GM12878 (cell line): ENCODE results near the gene RASAL2. TPM values are rescaled to one million over a fixed set of nuclear protein-coding genes. Genes with fewer than 3 reads are reported as not detected.
A peak's percentile ranks its signal among the peaks of the same experiment; 100 is the strongest.

Experiments used
- ATAC-seq: fragments of 200-7000 bp; cut with Tn5 transposase; 3 replicates; pipeline ENCODE4 v1.9.1; 2020; ENCODE audit warnings: mild to moderate bottlenecking, moderate library complexity
- BruUV-seq: library from RNA; stranded (reverse); fragments of 400-500 nt; replicated peaks from 2 replicates; lab custom pipeline; 2021; lab: Mats Ljungman, UMichigan
- CTCF ChIA-PET: fragments of 300-600 bp; sonication (Branson Sonifier 250); formaldehyde crosslinking; extraction: SDS; loops from one replicate; lab custom pipeline; 2021; ENCODE audit warnings: inconsistent platforms; lab: Yijun Ruan, JAX
- POLR2A ChIA-PET: fragments of 350-600 bp; formaldehyde crosslinking; extraction: SDS; loops from one replicate; lab custom pipeline; 2021; ENCODE audit warnings: inconsistent platforms; lab: Charles Lee
- RAD21 ChIA-PET: fragments of 300-600 bp; sonication (Branson Sonifier 250); formaldehyde crosslinking; loops from one replicate; lab custom pipeline; 2023; ENCODE audit warnings: antibody characterized with exemption; ENCODE audit not compliant: unreplicated experiment; lab: Charles Lee
- SMC1A ChIA-PET: fragments of 300-600 bp; sonication (Branson Sonifier 250); formaldehyde crosslinking; loops from one replicate; lab custom pipeline; 2023; ENCODE audit not compliant: unreplicated experiment, uncharacterized antibody; lab: Charles Lee
- DNase-seq: peaks from one replicate; pipeline ENCODE4 v3.0.0-alpha.2; 2011; ENCODE audit warnings: low read depth, low spot score
- FAIRE-seq: peaks from 3 replicates; lab custom pipeline; 2011; peaks lifted over from hg19 to GRCh38; lab: Jason Lieb, UNC
- H2AFZ ChIP-seq: 2 replicates; pipeline ENCODE4 v1.6.0; 2011; ENCODE audit warnings: low read depth, low read length, control low read depth; ENCODE audit not compliant: control insufficient read depth
- H3K27ac ChIP-seq: 2 replicates; pipeline ENCODE4 v1.5.1; 2011; ENCODE audit warnings: control low read depth; ENCODE audit not compliant: control insufficient read depth, insufficient read depth
- H3K27me3 ChIP-seq, 2 experiments: replicated peaks in 1 of 2; 2 replicates each; pipeline versions ENCODE4 v1.6.0 to v1.6.1; 2011; ENCODE audit warnings: low read length in 1 of 2; ENCODE audit not compliant: control insufficient read depth in 2 of 2, insufficient read depth in 2 of 2
- H3K36me3 ChIP-seq, 2 experiments: 2 replicates each; pipeline ENCODE4 v1.5.1; 2011; ENCODE audit warnings: low read length in 1 of 2; ENCODE audit not compliant: control insufficient read depth in 2 of 2, insufficient read depth in 2 of 2
- H3K4me1 ChIP-seq: 2 replicates; pipeline ENCODE4 v1.6.1; 2011; ENCODE audit warnings: mild to moderate bottlenecking, low read length, moderate library complexity, mixed read lengths; ENCODE audit not compliant: control insufficient read depth, insufficient read depth
- H3K4me2 ChIP-seq: 2 replicates; pipeline ENCODE4 v1.6.0; 2011; ENCODE audit warnings: control low read depth; ENCODE audit not compliant: control insufficient read depth, insufficient read depth
- H3K4me3 ChIP-seq: fragments of 200-600 bp; sonication (generic); 2 replicates; pipeline ENCODE4 v1.5.1; 2016
- H3K79me2 ChIP-seq: 2 replicates; pipeline ENCODE4 v1.6.0; 2011; ENCODE audit warnings: low read length; ENCODE audit not compliant: control insufficient read depth, insufficient read depth
- H3K9ac ChIP-seq: 2 replicates; pipeline ENCODE4 v1.8.0; 2011; ENCODE audit warnings: low read length, control low read depth, mixed read lengths; ENCODE audit not compliant: control insufficient read depth, insufficient read depth
- H3K9me3 ChIP-seq: replicated peaks from 3 replicates; pipeline ENCODE4 v1.5.1; 2011; ENCODE audit warnings: mild to moderate bottlenecking, low read length; ENCODE audit not compliant: control insufficient read depth, insufficient read depth
- H4K20me1 ChIP-seq: 2 replicates; pipeline ENCODE4 v1.6.0; 2011; ENCODE audit not compliant: control insufficient read depth, insufficient read depth
- CBFB ChIP-seq: IDR thresholded peaks from 2 replicates; pipeline ENCODE4 v1.6.1; 2016; ENCODE audit warnings: antibody characterized with exemption, low read depth
- JUND ChIP-seq: IDR thresholded peaks from 2 replicates; pipeline ENCODE4 v1.6.1; 2012; ENCODE audit warnings: low read depth, mild to moderate bottlenecking, low read length, improper control_type of control experiment, moderate library complexity
- MEF2B ChIP-seq: fragments of 450-650 bp; IDR thresholded peaks from 2 replicates; pipeline ENCODE4 v1.6.1; 2018; ENCODE audit warnings: mild to moderate bottlenecking, moderate library complexity; ENCODE audit not compliant: partially characterized antibody, poor library complexity, severe bottlenecking
- MTA2 ChIP-seq: fragments of 450-650 bp; IDR thresholded peaks from 2 replicates; pipeline ENCODE4 v1.6.1; 2016; ENCODE audit warnings: low read depth, mild to moderate bottlenecking, moderate library complexity
- MYB ChIP-seq: fragments of 150-350 bp; IDR thresholded peaks from 2 replicates; pipeline ENCODE4 v1.6.1; 2014; ENCODE audit warnings: mild to moderate bottlenecking, low read depth, low read length, borderline replicate concordance
- NR2C2 ChIP-seq: IDR thresholded peaks from 2 replicates; pipeline ENCODE4 v1.6.1; 2011; ENCODE audit warnings: borderline replicate concordance, low read depth; ENCODE audit not compliant: control insufficient read depth, insufficient read length
- PAX8 ChIP-seq: fragments of 450-650 bp; IDR thresholded peaks from 2 replicates; pipeline ENCODE4 v1.6.1; 2017; ENCODE audit warnings: mild to moderate bottlenecking, moderate library complexity
- POU2F2 ChIP-seq: IDR thresholded peaks from 3 replicates; pipeline ENCODE4 v1.6.1; 2011; ENCODE audit warnings: low read depth, mild to moderate bottlenecking, low read length, borderline replicate concordance
- RAD51 ChIP-seq: fragments of 450-650 bp; IDR thresholded peaks from 2 replicates; pipeline ENCODE4 v1.6.1; 2016; ENCODE audit warnings: moderate library complexity, mild to moderate bottlenecking, inconsistent platforms
- SUPT20H ChIP-seq: IDR thresholded peaks from 2 replicates; pipeline ENCODE4 v1.6.1; 2011; ENCODE audit warnings: low read depth, mild to moderate bottlenecking, low read length, moderate library complexity, borderline replicate concordance; ENCODE audit not compliant: control insufficient read depth
- SUZ12 ChIP-seq: fragments of 200-600 bp; sonication (generic); IDR thresholded peaks from one replicate; pipeline ENCODE4 v1.6.1; 2018; ENCODE audit warnings: antibody characterized with exemption, mild to moderate bottlenecking; ENCODE audit not compliant: unreplicated experiment
- WRNIP1 ChIP-seq: IDR thresholded peaks from 2 replicates; pipeline ENCODE4 v1.6.1; 2011; ENCODE audit warnings: low read depth, low read length, improper control_type of control experiment, borderline replicate concordance
- ZBED1 ChIP-seq: IDR thresholded peaks from 2 replicates; pipeline ENCODE4 v1.6.1; 2016; ENCODE audit warnings: borderline replicate concordance
- WGBS: methylation state at CpG from one replicate; pipeline ENCODE4 v1.1.6; 2016; ENCODE audit warnings: low lambda C conversion rate; ENCODE audit not compliant: insufficient replicate concordance, insufficient coverage; ENCODE audit errors: missing lambda C conversion rate; 5-methylcytosine and 5-hydroxymethylcytosine counted together
- in situ Hi-C: fragments of 300-500 bp; cut with MboI; formaldehyde crosslinking; loops from 9 replicates; pipeline ENCODE4 v1.14.3; 2018; ENCODE audit warnings: mixed read lengths
- intact Hi-C: fragments of 100-400 bp; cut with micrococcal nuclease; formaldehyde crosslinking; loops from one replicate; pipeline ENCODE4 v1.14.2; 2022; ENCODE audit not compliant: unreplicated experiment
- polyA plus RNA-seq, 11 experiments: library from polyadenylated mRNA; depleted of rRNA in 4 of 11; unstranded in 6 of 11; stranded (reverse) in 5 of 11; fragments of >200 nt; fragmentation: Nextera tagmentation in 4 of 11; fragmentation: Illumina TruSeq in 1 of 11; extraction: Ambion mirVana in 4 of 11; extraction: Trizol in 1 of 11; gene quantifications; 1 replicate in 1 of 11; 2 replicates in 10 of 11; pipeline versions ENCODE4 v1.2.1 to v1.2.3, GENCODE V29; 2011 to 2016; ENCODE audit warnings: inconsistent platforms in 2 of 11, missing spikeins in 2 of 11, low read depth in 1 of 11
- total RNA-seq, 4 experiments: library from RNA; depleted of rRNA in 3 of 4; stranded (reverse); fragments of >200 nt in 3 of 4; fragmentation: Illumina TruSeq in 1 of 4; extraction: Trizol in 1 of 4; gene quantifications; 2 replicates each; pipeline versions ENCODE4 v1.2.1 to v1.2.3, GENCODE V29; 2013 to 2021
- TF ChIP-seq, protein P1 (sequence below): IDR thresholded peaks from 2 replicates; pipeline ENCODE4 v1.6.1; 2012; ENCODE audit warnings: low read length, inconsistent platforms
- TF ChIP-seq, protein P2 (sequence below): fragments of 450-650 bp; IDR thresholded peaks from 2 replicates; pipeline ENCODE4 v1.6.1; 2017; ENCODE audit warnings: low read depth, mild to moderate bottlenecking, moderate library complexity

Gene RASAL2
- total and polyA plus RNA-seq, 10 of the 15 experiments (the other 5 are each of a cell fraction or from before 2014, with no cell fraction given) = 0.02 to 6.9 (median 0.17) TPM; not detected in 1

DNA sequence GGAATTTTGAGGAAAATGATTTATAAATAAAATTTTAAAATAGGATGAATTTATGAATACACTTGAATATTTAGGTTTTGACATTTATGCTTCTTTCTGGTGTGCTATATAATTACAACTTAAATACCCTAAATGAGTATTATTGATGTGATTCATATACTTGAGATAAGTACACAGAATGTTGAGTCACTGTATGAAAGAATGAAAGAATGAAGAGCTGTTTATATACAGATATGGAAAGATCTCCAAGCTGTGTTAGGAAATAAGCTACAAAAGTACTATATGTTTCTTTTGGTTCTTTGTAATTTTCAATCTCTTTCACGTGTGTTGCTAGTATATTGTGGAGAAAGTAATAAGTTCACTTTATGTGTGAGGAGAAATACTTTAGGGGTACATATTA lies 147.2 kb downstream of the RASAL2 start:
- Histone ChIP-seq H3K27ac (no peak overlapping the region), H3K4me1 (no peaks in the 10 kb centered on the region), H3K4me3 (no peak overlapping the region), H3K36me3 (no peaks in the 10 kb centered on the region), H3K79me2 (no peaks in the 10 kb centered on the region), H3K27me3 (no peaks in the 10 kb centered on the region), H4K20me1 (no peaks in the 10 kb centered on the region), H2AFZ (no peak overlapping the region), H3K9ac (no peak overlapping the region), H3K4me2 (no peak overlapping the region), H3K9me3 (no peaks in the 10 kb centered on the region)
- BruUV-seq = no TSS peak
- no peak for DNase-seq
- in situ Hi-C loops = no loop called here
- WGBS = 0% methylated on average over 1 of the region's 1 CpG
- ChIA-PET POLR2A (no interaction called here), SMC1A (interaction anchor here (0.5 kb wide), 1 partner anchor 680 kb away, joined by 3 read pairs; no protein-coding TSS in a partner anchor), CTCF (no interaction called here), RAD21 (interaction anchor here (0.8 kb wide), 1 partner anchor 8 kb away, joined by 3 read pairs; no protein-coding TSS in a partner anchor)
- ATAC-seq = no peak
- TF ChIP-seq RAD51 = no peak
- no peak for TF ChIP-seq ZBED1
- no peak for TF ChIP-seq MEF2B
- TF ChIP-seq PAX8 = no peak
- TF ChIP-seq NR2C2 = no peak
- TF ChIP-seq, protein P1, sequence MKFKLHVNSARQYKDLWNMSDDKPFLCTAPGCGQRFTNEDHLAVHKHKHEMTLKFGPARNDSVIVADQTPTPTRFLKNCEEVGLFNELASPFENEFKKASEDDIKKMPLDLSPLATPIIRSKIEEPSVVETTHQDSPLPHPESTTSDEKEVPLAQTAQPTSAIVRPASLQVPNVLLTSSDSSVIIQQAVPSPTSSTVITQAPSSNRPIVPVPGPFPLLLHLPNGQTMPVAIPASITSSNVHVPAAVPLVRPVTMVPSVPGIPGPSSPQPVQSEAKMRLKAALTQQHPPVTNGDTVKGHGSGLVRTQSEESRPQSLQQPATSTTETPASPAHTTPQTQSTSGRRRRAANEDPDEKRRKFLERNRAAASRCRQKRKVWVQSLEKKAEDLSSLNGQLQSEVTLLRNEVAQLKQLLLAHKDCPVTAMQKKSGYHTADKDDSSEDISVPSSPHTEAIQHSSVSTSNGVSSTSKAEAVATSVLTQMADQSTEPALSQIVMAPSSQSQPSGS = no peak
- intact Hi-C loops = no loop called here
- FAIRE-seq = no peak

DNA sequence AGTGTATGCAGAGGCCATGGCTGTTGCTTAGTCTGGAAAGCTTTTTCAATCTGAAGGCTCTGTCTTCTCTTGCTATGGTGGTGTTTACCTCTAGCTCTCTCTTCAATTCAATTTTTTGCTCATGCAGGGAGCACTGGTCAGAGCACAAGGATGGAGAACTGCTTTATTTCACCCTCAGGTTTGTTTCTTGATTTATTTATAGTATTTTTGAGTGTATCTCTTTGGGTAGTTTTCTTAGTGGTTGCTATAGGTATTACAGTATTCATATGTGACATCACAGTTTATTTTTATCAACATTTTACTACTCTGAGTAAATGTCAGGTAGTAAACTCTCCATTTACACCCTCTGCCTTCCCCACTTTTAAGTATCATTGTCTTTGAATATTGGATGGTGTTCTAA lies 147.9 kb downstream of the RASAL2 start:
- in situ Hi-C loops = no loop called here
- ChIA-PET CTCF (no interaction called here), SMC1A (interaction anchor here (0.5 kb wide), 1 partner anchor 679 kb away, joined by 3 read pairs; no protein-coding TSS in a partner anchor), RAD21 (interaction anchor here (0.8 kb wide), 1 partner anchor 9 kb away, joined by 3 read pairs; no protein-coding TSS in a partner anchor), POLR2A (no interaction called here)
- no TSS peak for BruUV-seq
- no peak for FAIRE-seq
- Histone ChIP-seq H3K27ac (no peak overlapping the region), H3K9me3 (no peaks in the 10 kb centered on the region), H3K79me2 (no peaks in the 10 kb centered on the region), H3K4me3 (no peak overlapping the region), H3K36me3 (no peaks in the 10 kb centered on the region), H3K27me3 (no peaks in the 10 kb centered on the region), H2AFZ (no peak overlapping the region), H3K4me2 (no peak overlapping the region), H3K9ac (no peak overlapping the region), H3K4me1 (no peaks in the 10 kb centered on the region), H4K20me1 (no peaks in the 10 kb centered on the region)
- no peak for DNase-seq
- peak; percentile 56 for ATAC-seq
- intact Hi-C loops = no loop called here
- TF ChIP-seq CBFB (no peak), JUND (no peak), MYB (no peak), SUZ12 (no peak), MTA2 (no peak), WRNIP1 (no peak), SUPT20H (no peak), POU2F2 (no peak)
- TF ChIP-seq, protein P2, sequence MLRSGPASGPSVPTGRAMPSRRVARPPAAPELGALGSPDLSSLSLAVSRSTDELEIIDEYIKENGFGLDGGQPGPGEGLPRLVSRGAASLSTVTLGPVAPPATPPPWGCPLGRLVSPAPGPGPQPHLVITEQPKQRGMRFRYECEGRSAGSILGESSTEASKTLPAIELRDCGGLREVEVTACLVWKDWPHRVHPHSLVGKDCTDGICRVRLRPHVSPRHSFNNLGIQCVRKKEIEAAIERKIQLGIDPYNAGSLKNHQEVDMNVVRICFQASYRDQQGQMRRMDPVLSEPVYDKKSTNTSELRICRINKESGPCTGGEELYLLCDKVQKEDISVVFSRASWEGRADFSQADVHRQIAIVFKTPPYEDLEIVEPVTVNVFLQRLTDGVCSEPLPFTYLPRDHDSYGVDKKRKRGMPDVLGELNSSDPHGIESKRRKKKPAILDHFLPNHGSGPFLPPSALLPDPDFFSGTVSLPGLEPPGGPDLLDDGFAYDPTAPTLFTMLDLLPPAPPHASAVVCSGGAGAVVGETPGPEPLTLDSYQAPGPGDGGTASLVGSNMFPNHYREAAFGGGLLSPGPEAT = no peak
